ENCODE data around the gene UBE2QL1. TPM values are rescaled to one million over a fixed set of nuclear protein-coding genes. Genes with fewer than 3 reads are reported as not detected.

Gene UBE2QL1
- total RNA-seq, 1 donor: under 0.01 TPM

DNA sequence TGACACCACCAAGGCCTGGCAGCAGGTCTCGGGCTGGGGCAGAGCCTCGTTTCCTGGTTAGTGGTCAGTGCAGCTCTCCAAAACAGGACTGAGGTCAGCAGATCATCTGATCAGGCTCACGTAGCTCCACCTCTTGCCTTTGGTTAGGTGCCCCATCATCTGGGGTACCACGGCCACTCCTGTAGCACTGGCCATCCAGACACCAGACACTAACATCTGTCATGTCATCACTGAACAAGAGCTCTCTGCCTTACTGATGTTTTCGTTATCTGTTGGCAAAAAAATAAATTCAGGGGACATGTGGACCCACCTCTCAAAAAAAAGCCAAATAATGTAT is 40.4 kb upstream of the UBE2QL1 start:
- no peaks in the 10 kb centered on the region for H4K20me1 ChIP-seq (ENCODE audit: insufficient read depth, low read length)
- H3K36me3 ChIP-seq (ENCODE audit: insufficient read depth, low read length): no peaks in the 10 kb centered on the region
- H3K27me3 ChIP-seq (ENCODE audit: insufficient read depth, low read length): no peaks in the 10 kb centered on the region
- no peak overlapping the region for H3K4me3 ChIP-seq (ENCODE audit: insufficient read depth, low read length)
- no peak overlapping the region for H2AFZ ChIP-seq (ENCODE audit: low read length)
- no peak overlapping the region for H3K27ac ChIP-seq (ENCODE audit: low read depth, low read length)
- H3K4me1 ChIP-seq (ENCODE audit: insufficient read depth, low read length): no peaks in the 10 kb centered on the region
- H3K9me3 ChIP-seq (ENCODE audit: low read depth, low read length): no peaks in the 10 kb centered on the region
- H3K79me2 ChIP-seq (ENCODE audit: insufficient read depth, low read length): no peaks in the 10 kb centered on the region
- no peak overlapping the region for H3K4me2 ChIP-seq (ENCODE audit: insufficient read depth, low read length)
- TF ChIP-seq CTCF (IDR thresholded peaks at IDR 0.05; ENCODE audit: extremely low read depth, low read depth, low read length): no peak
- no peak for DNase-seq (ENCODE audit: insufficient read length, low spot score, missing footprints)

- Histone ChIP-seq H2AFZ (ENCODE audit: low read length) (no peak overlapping the region), H3K4me1 (ENCODE audit: insufficient read depth, low read length) (no peaks in the 10 kb centered on the region), H3K4me2 (ENCODE audit: insufficient read depth, low read length) (no peak overlapping the region), H3K27me3 (ENCODE audit: insufficient read depth, low read length) (no peaks in the 10 kb centered on the region), H3K9me3 (ENCODE audit: low read depth, low read length) (no peaks in the 10 kb centered on the region), H3K36me3 (ENCODE audit: insufficient read depth, low read length) (no peaks in the 10 kb centered on the region), H4K20me1 (ENCODE audit: insufficient read depth, low read length) (no peaks in the 10 kb centered on the region), H3K27ac (ENCODE audit: low read depth, low read length) (no peak overlapping the region), H3K4me3 (ENCODE audit: insufficient read depth, low read length) (no peak overlapping the region), H3K79me2 (ENCODE audit: insufficient read depth, low read length) (no peaks in the 10 kb centered on the region)
- no peak for TF ChIP-seq CTCF (IDR thresholded peaks at IDR 0.05; ENCODE audit: extremely low read depth, low read depth, low read length)
- DNase-seq (ENCODE audit: insufficient read length, low spot score, missing footprints): no peak
Observed at GRCh38 chr5:6408627-6409446, 39.8 kb upstream of the UBE2QL1 start.

DNA sequence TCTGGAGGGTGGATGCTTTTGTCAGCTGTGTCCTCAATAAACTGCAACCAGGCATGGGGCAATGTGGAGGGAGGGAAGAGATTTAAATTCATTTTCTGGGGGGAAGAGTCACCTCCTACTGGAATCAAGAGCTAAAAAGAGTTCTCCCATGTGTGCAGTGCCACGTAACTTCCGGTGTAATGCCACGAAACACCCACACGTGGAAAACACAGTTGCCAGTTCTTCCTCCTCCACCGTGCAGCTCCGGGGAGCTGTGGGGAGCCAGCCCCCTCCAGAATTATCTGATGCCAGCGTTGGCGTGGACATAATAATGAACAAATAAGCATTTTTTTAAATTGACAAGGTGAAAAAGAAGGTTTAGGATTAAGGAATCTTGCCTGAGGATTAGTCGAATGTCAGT is 38.2 kb upstream of the UBE2QL1 start:
- Histone ChIP-seq H4K20me1 (ENCODE audit: insufficient read depth, low read length) (no peaks in the 10 kb centered on the region), H3K27ac (ENCODE audit: low read depth, low read length) (no peak overlapping the region)

More for the DNA sequence above, 38.2 kb upstream of the UBE2QL1 start:
- H3K9me3 ChIP-seq (ENCODE audit: low read depth, low read length): no peaks in the 10 kb centered on the region
- no peak for TF ChIP-seq CTCF (IDR thresholded peaks at IDR 0.05; ENCODE audit: extremely low read depth, low read depth, low read length)
- H3K27me3 ChIP-seq (ENCODE audit: insufficient read depth, low read length): no peaks in the 10 kb centered on the region
- no peak overlapping the region for H2AFZ ChIP-seq (ENCODE audit: low read length)
- no peaks in the 10 kb centered on the region for H3K79me2 ChIP-seq (ENCODE audit: insufficient read depth, low read length)
- H3K36me3 ChIP-seq (ENCODE audit: insufficient read depth, low read length): no peaks in the 10 kb centered on the region
- DNase-seq (ENCODE audit: insufficient read length, low spot score, missing footprints): no peak
- no peak overlapping the region for H3K4me3 ChIP-seq (ENCODE audit: insufficient read depth, low read length)
- H3K4me1 ChIP-seq (ENCODE audit: insufficient read depth, low read length): no peaks in the 10 kb centered on the region
- H3K4me2 ChIP-seq (ENCODE audit: insufficient read depth, low read length): peak overlapping the region; percentile 24

All from osteoblast (primary cell).